ENCODE measurements around the gene OIT3.

Gene OIT3

DNA sequence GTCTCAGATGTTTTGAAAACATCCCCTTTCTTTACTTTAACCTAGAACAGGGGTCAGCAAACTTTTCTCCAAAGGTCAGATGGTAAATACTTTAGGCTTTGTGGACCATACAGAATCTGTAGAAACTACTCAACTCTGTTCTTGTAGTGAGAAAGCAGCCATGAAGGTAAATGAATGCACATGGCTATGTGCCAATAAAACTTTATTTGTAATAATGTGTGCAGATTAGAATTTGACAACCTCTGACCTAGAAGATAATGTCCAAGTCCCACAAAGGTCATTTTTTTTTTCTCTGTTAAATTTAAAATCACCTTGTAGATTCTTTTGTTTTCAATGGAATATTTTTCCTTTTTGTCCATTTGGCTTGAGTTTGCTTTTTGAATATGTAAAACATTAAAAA lies 17.2 kb downstream of the OIT3 start:
- ChIA-PET CTCF (no interaction called here), POLR2A (no interaction called here)
- Histone ChIP-seq H3K4me3 (ENCODE audit: low read depth, low read length) (no peak overlapping the region), H3K36me3 (ENCODE audit: control insufficient read depth in 2 of 2, insufficient read depth in 1 of 2, low read length in 2 of 2) (no peaks in the 10 kb centered on the region), H3K9me3 (ENCODE audit: control insufficient read depth, insufficient read depth, low read depth, low read length) (no peaks in the 10 kb centered on the region), H3K4me1 (ENCODE audit: control insufficient read depth, insufficient read depth, low read length) (no peaks in the 10 kb centered on the region), H3K27ac (ENCODE audit: extremely low read depth, low read depth, low read length) (no peak overlapping the region)
- TF ChIP-seq ZNF2 (tag by site-specific recombination; IDR thresholded peaks at IDR 0.05) (no peak), ZNF610 (tag by site-specific recombination; IDR thresholded peaks at IDR 0.05; ENCODE audit: borderline replicate concordance) (no peak), ZNF785 (tag by site-specific recombination; IDR thresholded peaks at IDR 0.05) (no peak), ZNF174 (tag by site-specific recombination; IDR thresholded peaks at IDR 0.05) (no peak), ATF2 (tag by site-specific recombination; IDR thresholded peaks at IDR 0.05; ENCODE audit: low read depth) (no peak), ZNF175 (tag by site-specific recombination; IDR thresholded peaks at IDR 0.05) (no peak)

DNA sequence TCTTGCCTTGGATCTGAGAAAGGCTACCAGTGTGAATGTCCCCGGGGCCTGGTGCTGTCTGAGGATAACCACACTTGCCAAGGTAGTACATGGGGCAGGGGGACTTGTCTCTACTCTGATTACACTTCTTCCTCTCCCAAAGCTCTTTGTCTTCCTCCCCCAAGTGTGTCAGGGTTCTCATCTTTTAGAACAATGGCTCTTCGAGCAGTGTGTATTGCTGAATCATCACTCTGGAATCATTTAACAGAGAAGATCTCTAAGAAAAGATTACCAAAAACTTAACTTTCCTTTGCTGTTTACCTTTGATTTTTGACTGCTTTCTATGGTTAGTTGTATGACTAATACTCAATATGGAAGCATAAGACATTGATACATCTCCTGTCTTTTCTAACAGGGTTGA lies 18.2 kb downstream of the OIT3 start:
- Histone ChIP-seq H3K36me3 (ENCODE audit: control insufficient read depth in 2 of 2, insufficient read depth in 1 of 2, low read length in 2 of 2) (no peaks in the 10 kb centered on the region), H3K4me3 (ENCODE audit: low read depth, low read length) (no peak overlapping the region), H3K9me3 (ENCODE audit: control insufficient read depth, insufficient read depth, low read depth, low read length) (no peaks in the 10 kb centered on the region), H3K4me1 (ENCODE audit: control insufficient read depth, insufficient read depth, low read length) (no peaks in the 10 kb centered on the region), H3K27ac (ENCODE audit: extremely low read depth, low read depth, low read length) (no peak overlapping the region)
- ChIA-PET POLR2A (no interaction called here), CTCF (no interaction called here)
- TF ChIP-seq ZIC2 (tag by site-specific recombination; IDR thresholded peaks at IDR 0.05) (no peak), ZNF792 (tag by site-specific recombination; IDR thresholded peaks at IDR 0.05) (no peak), KLF1 (tag by site-specific recombination; IDR thresholded peaks at IDR 0.05) (no peak), ZNF274 (IDR thresholded peaks at IDR 0.05; ENCODE audit: low read length) (no peak), ZNF274 (tag by site-specific recombination; IDR thresholded peaks at IDR 0.05; ENCODE audit: borderline replicate concordance) (no peak), MZF1 (tag by site-specific recombination; IDR thresholded peaks at IDR 0.05; ENCODE audit: borderline replicate concordance) (no peak), ZNF140 (tag by site-specific recombination; IDR thresholded peaks at IDR 0.05) (no peak), ZNF26 (tag by site-specific recombination; IDR thresholded peaks at IDR 0.05) (no peak), ZNF677 (tag by site-specific recombination; IDR thresholded peaks at IDR 0.05) (no peak)

DNA sequence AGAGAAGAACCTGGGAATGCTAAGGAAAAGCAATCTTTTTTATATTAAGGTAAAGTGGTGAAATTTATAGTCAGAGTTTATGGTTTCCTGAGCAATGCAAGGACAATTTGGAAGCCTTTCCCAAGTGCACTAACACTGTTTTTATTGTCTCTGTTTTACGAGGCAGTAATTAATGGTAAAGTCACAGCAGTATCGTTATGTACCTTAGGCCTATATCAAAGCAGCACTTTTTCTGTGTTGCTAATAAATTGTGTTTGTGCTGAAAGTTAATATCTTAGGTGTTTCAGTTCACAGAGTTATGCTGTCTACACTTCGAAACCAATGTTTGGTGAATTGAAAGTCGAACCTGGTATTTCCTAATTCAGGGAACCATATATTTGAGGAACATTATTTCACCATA lies 19.2 kb downstream of the OIT3 start:
- Histone ChIP-seq H3K27ac (ENCODE audit: extremely low read depth, low read depth, low read length) (no peak overlapping the region), H3K9me3 (ENCODE audit: control insufficient read depth, insufficient read depth, low read depth, low read length) (no peaks in the 10 kb centered on the region), H3K4me1 (ENCODE audit: control insufficient read depth, insufficient read depth, low read length) (no peaks in the 10 kb centered on the region), H3K36me3 (ENCODE audit: control insufficient read depth in 2 of 2, insufficient read depth in 1 of 2, low read length in 2 of 2) (no peaks in the 10 kb centered on the region), H3K4me3 (ENCODE audit: low read depth, low read length) (no peak overlapping the region)
- CTCF ChIA-PET = no interaction called here
- POLR2A ChIA-PET = no interaction called here
- TF ChIP-seq REPIN1 (tag by site-specific recombination; IDR thresholded peaks at IDR 0.05; ENCODE audit: low read depth) (no peak), FEZF1 (tag by site-specific recombination; IDR thresholded peaks at IDR 0.05) (peak; percentile 53), PRDM10 (tag by site-specific recombination; IDR thresholded peaks at IDR 0.05) (no peak), ZNF585B (tag by site-specific recombination; IDR thresholded peaks at IDR 0.05) (peak; percentile 83), ZNF701 (tag by site-specific recombination; IDR thresholded peaks at IDR 0.05) (no peak), PRDM4 (tag by site-specific recombination; IDR thresholded peaks at IDR 0.05) (peak; percentile 62; the same call in 1 of the 2 replicates), ZNF624 (tag by site-specific recombination; IDR thresholded peaks at IDR 0.05) (no peak)
- TF ChIP-seq, protein P1, sequence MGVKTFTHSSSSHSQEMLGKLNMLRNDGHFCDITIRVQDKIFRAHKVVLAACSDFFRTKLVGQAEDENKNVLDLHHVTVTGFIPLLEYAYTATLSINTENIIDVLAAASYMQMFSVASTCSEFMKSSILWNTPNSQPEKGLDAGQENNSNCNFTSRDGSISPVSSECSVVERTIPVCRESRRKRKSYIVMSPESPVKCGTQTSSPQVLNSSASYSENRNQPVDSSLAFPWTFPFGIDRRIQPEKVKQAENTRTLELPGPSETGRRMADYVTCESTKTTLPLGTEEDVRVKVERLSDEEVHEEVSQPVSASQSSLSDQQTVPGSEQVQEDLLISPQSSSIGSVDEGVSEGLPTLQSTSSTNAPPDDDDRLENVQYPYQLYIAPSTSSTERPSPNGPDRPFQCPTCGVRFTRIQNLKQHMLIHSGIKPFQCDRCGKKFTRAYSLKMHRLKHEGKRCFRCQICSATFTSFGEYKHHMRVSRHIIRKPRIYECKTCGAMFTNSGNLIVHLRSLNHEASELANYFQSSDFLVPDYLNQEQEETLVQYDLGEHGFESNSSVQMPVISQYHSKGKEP (tag by site-specific recombination; IDR thresholded peaks at IDR 0.05) = peak; percentile 14; the same call in 1 of the 2 replicates
